OCI-LY7 (cell line): Measurements from ENCODE around the gene CYRIA. TPM values are rescaled to one million over a fixed set of nuclear protein-coding genes. Genes with fewer than 3 reads are reported as not detected.
A peak's percentile ranks its signal among the peaks of the same experiment; 100 is the strongest.

Experiments
- BruUV-seq: library from RNA; stranded (reverse); fragments of 400-500 nt; replicated peaks from 2 replicates; lab custom pipeline; 2021; lab: Mats Ljungman, UMichigan
- CTCF ChIA-PET: fragments of 300-600 bp; sonication (Branson Sonifier 250); formaldehyde crosslinking; loops from one replicate; lab custom pipeline; 2022; ENCODE audit warnings: antibody characterized with exemption; ENCODE audit not compliant: unreplicated experiment; lab: Charles Lee
- POLR2A ChIA-PET: fragments of 300-600 bp; sonication (Branson Sonifier 250); formaldehyde crosslinking; loops from one replicate; lab custom pipeline; 2022; ENCODE audit warnings: antibody characterized with exemption; lab: Charles Lee
- DNase-seq: peaks from one replicate; pipeline ENCODE4 v3.0.0-alpha.2; 2015; ENCODE audit warnings: low spot score
- H2AFZ ChIP-seq: fragments of 200-600 bp; sonication (generic), shearing (Covaris generic); 2 replicates; pipeline ENCODE4 v1.6.1; 2014; ENCODE audit warnings: mild to moderate bottlenecking, antibody characterized with exemption, low read length, moderate library complexity
- H3K27ac ChIP-seq: fragments of 200-600 bp; sonication (generic); 2 replicates; pipeline ENCODE4 v1.5.1; 2014; ENCODE audit warnings: mixed run types, low read depth, mild to moderate bottlenecking, moderate library complexity, low read length, inconsistent platforms; ENCODE audit not compliant: poor library complexity, severe bottlenecking
- H3K36me3 ChIP-seq: fragments of 200-600 bp; sonication (generic); 2 replicates; pipeline ENCODE4 v1.6.1; 2014; ENCODE audit warnings: mild to moderate bottlenecking, antibody characterized with exemption, low read length, moderate library complexity, mixed read lengths; ENCODE audit not compliant: insufficient read depth
- H3K4me1 ChIP-seq: fragments of 200-600 bp; sonication (generic); 2 replicates; pipeline ENCODE4 v1.5.1; 2014; ENCODE audit warnings: mild to moderate bottlenecking, low read length; ENCODE audit not compliant: insufficient read depth, poor library complexity, severe bottlenecking
- H3K4me2 ChIP-seq: fragments of 200-600 bp; sonication (generic); 2 replicates; pipeline ENCODE4 v1.6.1; 2014; ENCODE audit warnings: mild to moderate bottlenecking, low read length
- H3K4me3 ChIP-seq: fragments of 200-600 bp; sonication (generic); 2 replicates; pipeline ENCODE4 v1.5.1; 2014; ENCODE audit warnings: mild to moderate bottlenecking, low read depth, low read length; ENCODE audit not compliant: poor library complexity, severe bottlenecking
- H3K79me2 ChIP-seq: fragments of 200-600 bp; sonication (generic); 2 replicates; pipeline ENCODE4 v1.6.1; 2016; ENCODE audit warnings: low read depth, mild to moderate bottlenecking, low read length, moderate library complexity, mixed read lengths; ENCODE audit not compliant: insufficient read depth
- H3K9me2 ChIP-seq: fragments of 200-600 bp; sonication (generic); 2 replicates; pipeline ENCODE4 v1.6.1; 2016; ENCODE audit warnings: mild to moderate bottlenecking, low read length, mixed read lengths; ENCODE audit not compliant: insufficient read depth
- H3K9me3 ChIP-seq: fragments of 200-600 bp; sonication (generic); 2 replicates; pipeline ENCODE4 v1.6.1; 2014; ENCODE audit warnings: mild to moderate bottlenecking, mixed run types, low read length, mixed read lengths
- H4K20me1 ChIP-seq: fragments of 200-600 bp; sonication (generic); 2 replicates; pipeline ENCODE4 v1.6.1; 2014; ENCODE audit warnings: mild to moderate bottlenecking, antibody characterized with exemption, low read length, moderate library complexity, mixed read lengths; ENCODE audit not compliant: insufficient read depth
- EZH2phosphoT487 ChIP-seq: fragments of 200-600 bp; sonication (generic); IDR thresholded peaks from 2 replicates; pipeline ENCODE4 v1.6.1; 2018; ENCODE audit warnings: low read depth, borderline replicate concordance, mild to moderate bottlenecking, mixed run types, antibody characterized with exemption, low read length, moderate library complexity, mixed read lengths
- intact Hi-C: fragments of 100-400 bp; cut with micrococcal nuclease; formaldehyde crosslinking; loops from one replicate; pipeline ENCODE4 v1.10.0; 2022; ENCODE audit not compliant: unreplicated experiment
- total RNA-seq, 2 experiments: library from RNA; depleted of rRNA in 1 of 2; stranded (reverse); fragments of >200 nt in 1 of 2; shearing (Covaris generic) in 1 of 2; gene quantifications; 2 replicates each; pipeline ENCODE4 v1.2.3, GENCODE V29; 2014 to 2022
- TF ChIP-seq, protein P1 (sequence below): fragments of 200-600 bp; sonication (generic); conservative IDR thresholded peaks from 2 replicates; pipeline ENCODE4 v1.5.1; 2014; ENCODE audit warnings: mild to moderate bottlenecking, antibody characterized with exemption, low read length, moderate library complexity, mixed read lengths

Gene CYRIA
- total RNA-seq, 2 experiments from 2014 or later: 5.0 to 11.7 TPM

DNA sequence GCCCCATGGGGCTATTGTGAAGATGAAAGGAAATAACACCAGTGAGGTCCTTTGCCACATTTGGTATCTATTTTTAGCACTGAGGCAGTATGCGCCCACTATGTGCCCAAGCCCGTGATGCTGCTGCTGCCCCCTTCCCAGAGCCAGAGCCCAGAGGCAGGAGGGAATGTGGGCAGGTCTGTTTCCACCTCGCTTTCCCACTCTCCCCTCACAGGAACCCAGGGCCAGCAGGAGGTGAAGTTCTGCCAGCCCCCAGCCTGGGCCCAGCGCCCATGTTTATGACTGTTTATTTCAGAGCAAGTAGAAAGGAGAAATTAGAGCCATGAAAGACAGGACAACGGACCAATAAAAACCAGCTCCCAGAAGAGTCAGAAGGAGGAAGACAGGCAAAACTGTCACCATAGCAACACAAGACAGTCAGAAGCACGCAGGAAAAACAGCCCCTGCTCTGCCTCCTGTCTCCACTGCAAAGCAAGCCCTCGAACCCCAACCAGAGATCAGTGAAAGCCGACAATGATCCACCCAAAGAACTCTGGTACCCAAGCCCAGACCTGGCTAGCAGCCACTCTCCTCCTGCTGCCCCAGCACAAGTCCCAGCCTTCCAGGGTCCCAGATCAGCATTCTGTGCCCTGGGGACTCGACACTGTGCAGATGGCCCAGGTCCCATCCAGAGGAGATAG is 1.4 kb downstream of the CYRIA start:
- H3K79me2 ChIP-seq: peaks cover 6% of the 10 kb centered on the region; the same call in 1 of the 2 replicates
- peak overlapping the region; percentile 83 for H3K4me2 ChIP-seq
- H3K4me1 ChIP-seq: peaks cover 75% of the 10 kb centered on the region
- POLR2A ChIA-PET: interaction anchor here (0.6 to 17.9 kb wide), 6 partner anchors 8 to 36 kb away, joined by 3 to 414 read pairs (median 4); no protein-coding TSS in a partner anchor
- BruUV-seq: no TSS peak
- no peaks in the 10 kb centered on the region for H3K9me2 ChIP-seq
- CTCF ChIA-PET: interaction anchor here (0.6 to 14.7 kb wide), 2 partner anchors 38 to 95 kb away, joined by 3 to 149 read pairs; no protein-coding TSS in a partner anchor
- peak; percentile 75 for DNase-seq
- H4K20me1 ChIP-seq: no peaks in the 10 kb centered on the region
- H3K27ac ChIP-seq: peak overlapping the region; percentile 15
- H3K9me3 ChIP-seq: no peaks in the 10 kb centered on the region
- H3K36me3 ChIP-seq: no peaks in the 10 kb centered on the region
- H2AFZ ChIP-seq: peak overlapping the region; percentile 2; the same call in 1 of the 2 replicates
- intact Hi-C loops: no loop called here
- TF ChIP-seq, protein P1, sequence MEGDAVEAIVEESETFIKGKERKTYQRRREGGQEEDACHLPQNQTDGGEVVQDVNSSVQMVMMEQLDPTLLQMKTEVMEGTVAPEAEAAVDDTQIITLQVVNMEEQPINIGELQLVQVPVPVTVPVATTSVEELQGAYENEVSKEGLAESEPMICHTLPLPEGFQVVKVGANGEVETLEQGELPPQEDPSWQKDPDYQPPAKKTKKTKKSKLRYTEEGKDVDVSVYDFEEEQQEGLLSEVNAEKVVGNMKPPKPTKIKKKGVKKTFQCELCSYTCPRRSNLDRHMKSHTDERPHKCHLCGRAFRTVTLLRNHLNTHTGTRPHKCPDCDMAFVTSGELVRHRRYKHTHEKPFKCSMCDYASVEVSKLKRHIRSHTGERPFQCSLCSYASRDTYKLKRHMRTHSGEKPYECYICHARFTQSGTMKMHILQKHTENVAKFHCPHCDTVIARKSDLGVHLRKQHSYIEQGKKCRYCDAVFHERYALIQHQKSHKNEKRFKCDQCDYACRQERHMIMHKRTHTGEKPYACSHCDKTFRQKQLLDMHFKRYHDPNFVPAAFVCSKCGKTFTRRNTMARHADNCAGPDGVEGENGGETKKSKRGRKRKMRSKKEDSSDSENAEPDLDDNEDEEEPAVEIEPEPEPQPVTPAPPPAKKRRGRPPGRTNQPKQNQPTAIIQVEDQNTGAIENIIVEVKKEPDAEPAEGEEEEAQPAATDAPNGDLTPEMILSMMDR: no peak
- TF ChIP-seq EZH2phosphoT487: no peak
- H3K4me3 ChIP-seq: peak overlapping the region; percentile 78

DNA sequence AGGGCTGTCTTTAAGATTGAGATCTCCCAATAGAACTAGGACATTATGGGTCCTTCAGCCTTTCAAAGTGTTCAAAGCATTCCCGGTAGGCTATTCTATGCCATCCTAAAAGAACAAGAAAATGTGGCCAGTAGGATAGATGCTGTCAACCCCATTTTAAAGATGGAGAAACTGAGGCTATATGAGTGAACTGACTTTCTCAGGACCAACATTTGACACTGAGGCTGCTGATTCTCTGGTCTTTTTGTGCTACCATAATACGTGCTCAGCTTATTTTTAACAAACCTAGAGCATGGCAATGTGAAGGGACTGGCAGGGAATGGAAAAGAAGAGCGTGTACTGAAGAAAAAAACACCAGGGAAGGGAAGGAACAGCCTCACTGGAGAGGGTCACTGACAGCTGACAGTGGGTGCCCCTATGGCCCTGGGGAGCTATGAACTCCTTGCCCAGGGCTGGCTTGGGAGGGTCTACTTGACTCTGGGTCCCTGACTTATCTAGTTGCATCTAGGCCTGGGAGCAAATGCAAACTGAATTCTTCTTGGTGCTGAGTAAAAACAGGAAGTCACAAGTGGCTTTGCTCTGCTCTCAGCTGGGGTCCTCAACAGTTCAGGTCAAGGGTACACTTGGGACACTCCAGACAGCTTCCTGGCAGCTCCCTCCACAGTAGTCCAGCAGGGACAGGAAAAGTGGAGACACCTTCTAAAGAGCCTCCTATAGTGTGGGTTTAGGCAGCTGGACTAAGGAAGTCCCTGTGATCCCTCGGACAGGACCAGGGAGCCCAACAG is 2.3 kb downstream of the CYRIA start:
- Histone ChIP-seq H3K4me2 (peak overlapping the region; percentile 83), H4K20me1 (no peaks in the 10 kb centered on the region), H3K4me3 (peak overlapping the region; percentile 78), H3K36me3 (no peaks in the 10 kb centered on the region), H3K4me1 (peaks cover 83% of the 10 kb centered on the region), H3K9me3 (no peaks in the 10 kb centered on the region), H3K79me2 (peaks cover 6% of the 10 kb centered on the region; the same call in 1 of the 2 replicates), H2AFZ (peak overlapping the region; percentile 2; the same call in 1 of the 2 replicates), H3K9me2 (no peaks in the 10 kb centered on the region), H3K27ac (peak overlapping the region; percentile 15)
- peak; percentile 61 for DNase-seq
- intact Hi-C loops: loop anchor here (1.0 kb wide), 1 partner anchor 38 kb away; no protein-coding TSS in a partner anchor
- TF ChIP-seq, protein P1: no peak
- TF ChIP-seq EZH2phosphoT487: no peak
- CTCF ChIA-PET: interaction anchor here (14.7 kb wide), 1 partner anchor 37 kb away, joined by 149 read pairs; no protein-coding TSS in a partner anchor
- POLR2A ChIA-PET: interaction anchor here (0.7 to 17.9 kb wide), 5 partner anchors 8 to 36 kb away, joined by 3 to 414 read pairs (median 4); no protein-coding TSS in a partner anchor
- BruUV-seq: no TSS peak
